GM06990 (cell line): ENCODE results near the gene HS6ST2.
"Not testable (repeated sequence)": the region's sequence is repeated elsewhere in the genome, so short reads cannot be mapped to it uniquely, and the experiment has no call there.

Experiments used
- DNase-seq: peaks from one replicate; pipeline ENCODE4 v3.0.0-alpha.2; 2011; ENCODE audit not compliant: insufficient read length; ENCODE audit errors: extremely low read depth
- H3K27me3 ChIP-seq: replicated peaks from 2 replicates; pipeline ENCODE4 v1.6.0; 2011; ENCODE audit warnings: low read length; ENCODE audit not compliant: control insufficient read depth, insufficient read depth
- H3K36me3 ChIP-seq: 2 replicates; pipeline ENCODE4 v1.5.1; 2011; ENCODE audit warnings: low read length; ENCODE audit not compliant: control insufficient read depth, insufficient read depth
- H3K4me3 ChIP-seq: replicated peaks from 2 replicates; pipeline ENCODE4 v1.5.1; 2011; ENCODE audit warnings: low read depth, mild to moderate bottlenecking, control low read depth, low read length
- TF ChIP-seq, protein P1 (sequence below): IDR thresholded peaks from 2 replicates; pipeline ENCODE4 v1.5.1; 2011; ENCODE audit warnings: low read length, control low read depth, mild to moderate bottlenecking, inconsistent platforms; ENCODE audit not compliant: insufficient read depth, poor library complexity, severe bottlenecking

The HS6ST2 gene

DNA sequence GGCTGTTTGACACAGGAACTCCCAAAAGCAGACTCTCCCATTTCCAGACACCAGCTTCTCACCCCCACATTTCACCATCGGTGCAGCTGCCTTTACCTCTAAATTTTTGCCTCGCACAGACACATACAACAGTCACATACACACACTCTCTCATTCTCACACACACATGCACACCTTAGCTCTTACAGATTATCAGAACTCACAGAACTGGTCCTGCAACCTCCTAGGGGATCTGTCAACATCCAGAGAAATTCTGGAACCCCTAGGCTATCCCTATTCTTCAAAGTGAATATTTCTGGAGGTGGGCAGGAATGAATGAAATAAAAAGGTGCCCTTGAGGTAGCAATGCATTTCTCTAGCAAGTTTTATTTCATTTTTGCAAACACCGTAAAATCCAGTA, 4.1 kb downstream of the HS6ST2 start:
- no peaks in the 10 kb centered on the region; the same call in none of the 2 replicates for H3K27me3 ChIP-seq

DNA sequence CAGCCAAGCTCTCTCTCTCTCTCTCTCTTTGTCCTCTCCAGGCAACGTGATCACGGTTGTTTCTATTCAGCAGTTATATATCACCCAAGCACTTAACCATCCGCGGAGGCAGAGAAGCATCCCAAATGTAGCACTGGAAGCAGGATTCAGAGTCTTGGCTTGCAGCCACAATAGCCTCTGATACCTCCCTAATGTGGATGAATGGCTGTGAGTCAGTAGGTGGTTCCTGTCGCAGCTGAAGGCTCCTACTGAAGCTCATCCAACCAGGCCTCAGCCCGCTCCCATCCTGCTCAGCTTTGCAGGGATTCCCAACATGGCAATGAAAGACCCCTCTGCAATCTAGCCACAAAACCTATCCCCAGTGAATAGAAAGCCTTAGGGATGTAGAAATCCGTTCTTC, 5.1 kb downstream of the HS6ST2 start:
- Histone ChIP-seq H3K27me3 (no peaks in the 10 kb centered on the region; the same call in 1 of the 2 replicates), H3K4me3 (no peak overlapping the region), H3K36me3 (no peaks in the 10 kb centered on the region)
- no peak for DNase-seq
- TF ChIP-seq, protein P1, sequence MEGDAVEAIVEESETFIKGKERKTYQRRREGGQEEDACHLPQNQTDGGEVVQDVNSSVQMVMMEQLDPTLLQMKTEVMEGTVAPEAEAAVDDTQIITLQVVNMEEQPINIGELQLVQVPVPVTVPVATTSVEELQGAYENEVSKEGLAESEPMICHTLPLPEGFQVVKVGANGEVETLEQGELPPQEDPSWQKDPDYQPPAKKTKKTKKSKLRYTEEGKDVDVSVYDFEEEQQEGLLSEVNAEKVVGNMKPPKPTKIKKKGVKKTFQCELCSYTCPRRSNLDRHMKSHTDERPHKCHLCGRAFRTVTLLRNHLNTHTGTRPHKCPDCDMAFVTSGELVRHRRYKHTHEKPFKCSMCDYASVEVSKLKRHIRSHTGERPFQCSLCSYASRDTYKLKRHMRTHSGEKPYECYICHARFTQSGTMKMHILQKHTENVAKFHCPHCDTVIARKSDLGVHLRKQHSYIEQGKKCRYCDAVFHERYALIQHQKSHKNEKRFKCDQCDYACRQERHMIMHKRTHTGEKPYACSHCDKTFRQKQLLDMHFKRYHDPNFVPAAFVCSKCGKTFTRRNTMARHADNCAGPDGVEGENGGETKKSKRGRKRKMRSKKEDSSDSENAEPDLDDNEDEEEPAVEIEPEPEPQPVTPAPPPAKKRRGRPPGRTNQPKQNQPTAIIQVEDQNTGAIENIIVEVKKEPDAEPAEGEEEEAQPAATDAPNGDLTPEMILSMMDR, result no peak

More for the DNA sequence above, 4.1 kb downstream of the HS6ST2 start:
- Histone ChIP-seq H3K36me3 (no peaks in the 10 kb centered on the region), H3K4me3 (no peak overlapping the region)
- DNase-seq, result no peak
- TF ChIP-seq, protein P1, result no peak

DNA sequence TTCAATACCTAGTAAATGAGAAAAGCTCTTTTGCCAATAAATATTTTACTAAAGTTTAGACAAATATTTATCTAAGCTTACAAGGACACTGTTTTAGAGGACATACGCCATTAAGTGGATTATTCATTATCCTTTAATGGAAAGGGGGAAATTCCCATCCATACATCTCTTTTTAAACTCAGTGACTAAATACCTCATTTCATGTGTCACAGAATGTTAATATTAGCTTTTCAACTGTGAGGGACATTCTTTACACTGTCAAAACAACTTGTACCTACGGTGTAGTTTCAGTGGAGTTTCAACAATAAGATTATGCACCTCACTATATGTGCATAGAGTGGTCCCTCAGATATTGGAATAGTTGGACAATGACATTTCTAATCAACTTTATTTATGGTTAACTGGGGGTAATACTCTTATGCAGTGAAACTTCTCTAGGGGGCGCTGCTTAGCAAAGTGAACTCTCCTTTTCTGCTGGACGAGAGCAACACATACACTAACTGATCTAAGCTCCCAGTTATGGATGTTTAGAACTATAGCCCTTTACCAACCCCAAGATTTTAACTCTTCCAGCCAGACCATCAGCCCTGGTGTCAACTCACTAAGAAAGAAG, 9.7 kb downstream of the HS6ST2 start:
- no peaks in the 10 kb centered on the region for H3K27me3 ChIP-seq
- no peak for DNase-seq
- no peaks in the 10 kb centered on the region for H3K36me3 ChIP-seq
- no peak overlapping the region for H3K4me3 ChIP-seq
- TF ChIP-seq, protein P1, result peak; percentile 11

DNA sequence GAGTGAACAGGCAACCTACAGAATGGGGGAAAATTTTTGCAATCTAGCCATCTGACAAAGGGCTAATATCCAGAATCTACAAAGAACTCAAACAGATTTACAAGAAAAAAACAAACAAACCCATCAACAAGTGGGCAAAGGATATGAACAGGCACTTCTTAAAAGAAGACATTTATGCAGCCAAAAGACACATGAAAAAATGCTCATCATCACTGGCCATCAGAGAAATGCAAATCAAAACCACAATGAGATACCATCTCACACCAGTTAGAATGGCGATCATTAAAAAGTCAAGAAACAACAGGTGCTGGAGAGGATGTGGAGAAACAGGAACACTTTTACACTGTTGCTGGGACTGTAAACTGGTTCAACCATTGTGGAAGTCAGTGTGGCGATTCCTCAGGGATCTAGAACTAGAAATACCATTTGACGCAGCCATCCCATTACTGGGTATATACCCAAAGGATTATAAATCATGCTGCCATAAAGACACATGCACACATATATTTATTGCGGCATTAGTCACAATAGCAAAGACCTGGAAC, 13.3 kb downstream of the HS6ST2 start:
- H3K27me3 ChIP-seq, H3K4me3 ChIP-seq, H3K36me3 ChIP-seq, DNase-seq: not testable (repeated sequence)

DNA sequence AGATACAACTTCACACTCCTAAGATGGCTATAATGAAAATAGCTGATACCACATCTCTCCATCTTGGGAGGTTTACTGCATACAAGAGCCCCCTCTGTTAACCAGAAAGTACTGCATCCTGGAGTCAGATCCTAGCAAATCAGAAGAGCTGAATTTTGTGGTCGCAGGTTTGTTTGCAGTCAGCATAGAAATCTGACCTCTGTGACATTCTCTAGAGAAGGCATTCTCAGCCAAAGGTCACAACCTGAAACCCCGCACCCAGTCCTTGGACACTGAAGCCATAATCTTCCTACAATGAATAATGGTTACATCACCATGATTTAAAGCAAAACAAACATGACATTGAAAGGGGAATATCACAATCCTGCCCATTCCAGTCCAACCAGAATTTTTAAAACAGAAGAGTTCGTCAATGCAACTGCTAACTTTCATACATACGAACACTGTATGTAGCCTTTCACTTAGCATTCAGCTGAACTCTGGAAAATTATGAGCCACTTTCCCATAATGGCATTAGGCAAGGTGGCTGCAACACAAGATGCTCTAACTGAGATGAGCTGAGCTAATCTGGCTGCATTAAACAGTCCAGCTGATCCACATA, 17.6 kb downstream of the HS6ST2 start:
- no peaks in the 10 kb centered on the region for H3K27me3 ChIP-seq
- TF ChIP-seq, protein P1, result no peak
- no peak overlapping the region for H3K4me3 ChIP-seq
- H3K36me3 ChIP-seq, result no peaks in the 10 kb centered on the region
- no peak for DNase-seq

DNA sequence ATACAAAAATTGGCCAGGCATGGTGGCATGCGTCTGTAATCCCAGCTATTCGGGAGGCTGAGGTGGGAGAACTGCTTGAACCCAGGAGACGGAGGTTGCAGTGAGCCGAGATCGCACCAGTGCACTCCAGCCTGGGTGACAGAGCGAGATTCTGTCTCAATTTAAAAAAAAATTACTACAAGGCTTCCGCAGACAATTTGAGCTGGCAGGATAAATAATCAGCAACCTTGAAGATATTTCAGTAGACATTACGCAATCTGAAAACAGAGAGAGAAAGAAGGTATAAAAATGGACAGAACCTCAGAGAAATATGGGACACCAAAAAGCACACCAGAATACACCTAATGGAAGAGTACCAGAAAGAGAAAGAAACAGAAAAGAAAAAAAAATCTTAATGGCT, 25.3 kb downstream of the HS6ST2 start:
- TF ChIP-seq, protein P1, result no peak
- H3K36me3 ChIP-seq, result no peaks in the 10 kb centered on the region

More for the DNA sequence above, 25.3 kb downstream of the HS6ST2 start:
- no peaks in the 10 kb centered on the region for H3K27me3 ChIP-seq
- no peak overlapping the region for H3K4me3 ChIP-seq
- no peak for DNase-seq
